Measurements from ENCODE around the gene TCF12.

- TF ChIP-seq CTCF (IDR thresholded peaks at IDR 0.05) = no peak
- no peak for TF ChIP-seq EZH2 (IDR thresholded peaks at IDR 0.05)
Observed at GRCh38 chr15:57143511-57144078, 225.2 kb downstream of the TCF12 start.
